ENCODE measurements around the gene CPVL. TPM values are rescaled to one million over a fixed set of nuclear protein-coding genes. Genes with fewer than 3 reads are reported as not detected.

Gene CPVL
- total RNA-seq, 4 donors from 2014 or later, result 3.9 to 34.1 (median 15.7) TPM

DNA sequence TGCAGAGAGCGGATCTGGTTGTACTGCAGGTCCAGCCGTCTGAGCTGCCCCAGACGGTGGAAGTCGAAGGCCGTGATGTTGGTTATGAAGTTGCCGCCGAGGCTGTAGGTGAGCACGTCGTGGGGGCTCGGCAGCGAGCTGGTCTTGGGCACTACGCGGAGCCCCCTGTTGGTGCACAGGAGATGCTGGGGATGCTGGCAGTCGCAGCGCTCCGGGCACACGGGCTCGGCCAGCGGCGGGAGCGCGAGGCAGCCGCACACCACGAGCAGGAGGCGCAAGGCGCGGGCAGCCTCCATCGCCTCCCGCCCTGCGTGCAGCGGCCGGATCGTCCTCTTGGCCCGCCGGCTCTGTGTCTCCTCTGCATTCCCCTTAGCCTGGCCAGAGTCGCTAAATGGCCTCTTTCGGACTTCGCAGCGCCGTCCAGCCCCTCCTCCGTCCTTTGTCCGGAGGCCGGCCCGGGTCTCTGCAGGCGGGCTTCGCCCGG, 188.5 kb downstream of the CPVL start:
- Histone ChIP-seq H3K4me3 (peak overlapping the region; percentile 47 to 73 (median 61)), H3K27me3 (peaks cover 0 to 42% (median 0%) of the 10 kb centered on the region in 4 donors), H3K36me3 (no peaks in the 10 kb centered on the region), H3K9me3 (no peaks in the 10 kb centered on the region), H3K4me1 (peaks cover 24 to 81% (median 45%) of the 10 kb centered on the region in 3 donors), H3K27ac (peak overlapping the region; percentile 84 to 91 (median 88))
- intact Hi-C loops (cut with DNase I), result loop anchor here (10.0 kb wide), 1 partner anchor 147 kb away; no protein-coding TSS in a partner anchor
- DNase-seq, result no peak
- TF ChIP-seq POLR2A (IDR thresholded peaks at IDR 0.05), result no peak
- TF ChIP-seq, protein P1, sequence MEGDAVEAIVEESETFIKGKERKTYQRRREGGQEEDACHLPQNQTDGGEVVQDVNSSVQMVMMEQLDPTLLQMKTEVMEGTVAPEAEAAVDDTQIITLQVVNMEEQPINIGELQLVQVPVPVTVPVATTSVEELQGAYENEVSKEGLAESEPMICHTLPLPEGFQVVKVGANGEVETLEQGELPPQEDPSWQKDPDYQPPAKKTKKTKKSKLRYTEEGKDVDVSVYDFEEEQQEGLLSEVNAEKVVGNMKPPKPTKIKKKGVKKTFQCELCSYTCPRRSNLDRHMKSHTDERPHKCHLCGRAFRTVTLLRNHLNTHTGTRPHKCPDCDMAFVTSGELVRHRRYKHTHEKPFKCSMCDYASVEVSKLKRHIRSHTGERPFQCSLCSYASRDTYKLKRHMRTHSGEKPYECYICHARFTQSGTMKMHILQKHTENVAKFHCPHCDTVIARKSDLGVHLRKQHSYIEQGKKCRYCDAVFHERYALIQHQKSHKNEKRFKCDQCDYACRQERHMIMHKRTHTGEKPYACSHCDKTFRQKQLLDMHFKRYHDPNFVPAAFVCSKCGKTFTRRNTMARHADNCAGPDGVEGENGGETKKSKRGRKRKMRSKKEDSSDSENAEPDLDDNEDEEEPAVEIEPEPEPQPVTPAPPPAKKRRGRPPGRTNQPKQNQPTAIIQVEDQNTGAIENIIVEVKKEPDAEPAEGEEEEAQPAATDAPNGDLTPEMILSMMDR (IDR thresholded peaks at IDR 0.05), result no peak
- WGBS, 2 donors, result 3% methylated on average over 8 of the region's 47 CpGs; no CpG with 5 or more reads in 1 of the 2 donors

DNA sequence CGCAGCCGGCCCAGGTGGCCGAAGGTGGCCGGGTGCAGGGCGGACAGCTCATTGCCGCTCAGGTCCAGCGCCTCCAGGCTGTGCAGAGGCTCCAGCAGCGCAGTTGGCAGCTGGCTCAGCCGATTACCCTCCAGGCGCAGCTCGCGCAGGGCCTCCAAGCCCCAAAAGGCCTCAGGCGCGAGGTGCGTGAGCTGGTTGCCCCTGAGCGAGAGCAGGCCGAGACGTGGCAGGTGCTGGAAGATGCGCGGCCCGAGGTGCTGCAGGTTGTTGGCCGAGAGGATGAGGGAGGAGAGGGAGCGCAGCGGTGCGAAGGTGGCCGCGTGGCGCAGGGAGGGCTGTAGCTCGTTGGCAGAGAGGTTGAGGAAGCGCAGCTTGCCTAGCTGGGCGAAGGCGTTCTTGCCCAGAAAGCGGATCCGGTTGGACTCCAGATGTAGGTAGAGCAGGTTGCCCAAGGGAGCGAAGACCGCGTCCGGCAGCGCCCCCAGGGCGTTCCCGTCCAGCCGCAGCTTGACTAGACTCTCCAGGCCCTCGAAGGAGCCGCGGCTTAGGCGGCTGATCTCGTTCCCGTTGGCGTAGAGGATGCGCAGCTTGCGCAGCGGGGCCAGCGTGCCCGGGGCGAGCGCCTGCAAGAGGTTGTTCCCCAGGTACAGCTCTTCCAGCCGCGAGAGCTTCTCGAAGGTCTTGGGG, 189.1 kb downstream of the CPVL start:
- Histone ChIP-seq H3K36me3 (no peaks in the 10 kb centered on the region), H3K27ac (peak overlapping the region; percentile 84 to 91 (median 88)), H3K9me3 (no peaks in the 10 kb centered on the region), H3K27me3 (peaks cover 0 to 42% (median 0%) of the 10 kb centered on the region in 4 donors), H3K4me3 (peak overlapping the region; percentile 47 to 73 (median 61)), H3K4me1 (peaks cover 24 to 80% (median 45%) of the 10 kb centered on the region in 3 donors)
- 0% methylated on average over 3 of the region's 59 CpGs; no CpG with 5 or more reads in 1 of the 2 donors for WGBS, 2 donors
- TF ChIP-seq, protein P1 (IDR thresholded peaks at IDR 0.05), result no peak
- no peak for TF ChIP-seq POLR2A (IDR thresholded peaks at IDR 0.05)
- intact Hi-C loops (cut with DNase I), result loop anchor here (10.0 kb wide), 1 partner anchor 148 kb away; no protein-coding TSS in a partner anchor
- no peak for DNase-seq

DNA sequence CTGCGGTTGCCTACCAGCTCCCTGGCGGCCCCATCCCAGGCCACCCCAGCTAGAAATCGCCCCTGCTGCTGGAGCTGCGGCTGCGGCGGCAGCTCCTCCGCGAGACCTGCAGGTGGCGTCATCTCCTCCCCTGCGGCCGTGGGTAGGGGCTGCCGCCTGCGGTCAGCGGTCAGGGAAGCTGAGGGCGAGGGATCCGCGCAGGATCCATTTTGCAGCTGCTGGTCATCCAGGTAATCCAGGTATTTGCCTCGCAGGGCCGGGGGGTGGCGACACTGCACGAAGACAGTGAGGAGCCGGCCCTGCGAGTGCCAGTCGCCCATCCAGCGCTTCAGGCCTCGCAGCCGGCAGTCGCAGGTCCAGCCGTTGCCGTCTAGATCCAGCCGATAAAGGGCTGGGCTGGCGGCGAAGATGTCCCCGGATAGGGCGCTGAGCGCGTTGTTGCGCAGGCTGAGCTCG, 189.7 kb downstream of the CPVL start:
- TF ChIP-seq POLR2A (IDR thresholded peaks at IDR 0.05), result no peak
- TF ChIP-seq, protein P1 (IDR thresholded peaks at IDR 0.05), result peak in 5 of 6 experiments; percentile 30 to 76 (median 57)

GRCh38 chr7:28955718-28956607, 190.4 kb downstream of the CPVL start:
- no peaks in the 10 kb centered on the region for H3K36me3 ChIP-seq
- no peak for TF ChIP-seq POLR2A (IDR thresholded peaks at IDR 0.05)
- TF ChIP-seq, protein P1 (IDR thresholded peaks at IDR 0.05), result peak; percentile 31 to 89 (median 80)
- H3K4me3 ChIP-seq, result peak overlapping the region; percentile 47 to 73 (median 61)
- DNase-seq, result no peak
- H3K27ac ChIP-seq, result peak overlapping the region; percentile 84 to 91 (median 88)
- H3K4me1 ChIP-seq, result peaks cover 24 to 74% (median 40%) of the 10 kb centered on the region in 3 donors
- WGBS, 2 donors, result 3 to 26% methylated on average over 6 to 25 of the region's 104 CpGs
- H3K27me3 ChIP-seq, result peaks cover 0 to 42% (median 0%) of the 10 kb centered on the region in 4 donors
- intact Hi-C loops (cut with DNase I), result loop anchor here (10.0 kb wide), 1 partner anchor 149 kb away; no protein-coding TSS in a partner anchor
- no peaks in the 10 kb centered on the region for H3K9me3 ChIP-seq

More for the DNA sequence above, 189.7 kb downstream of the CPVL start:
- Histone ChIP-seq H3K27me3 (peaks cover 0 to 42% (median 0%) of the 10 kb centered on the region in 4 donors), H3K4me3 (peak overlapping the region; percentile 47 to 73 (median 61)), H3K36me3 (no peaks in the 10 kb centered on the region), H3K4me1 (peaks cover 24 to 74% (median 41%) of the 10 kb centered on the region in 3 donors), H3K9me3 (no peaks in the 10 kb centered on the region), H3K27ac (peak overlapping the region; percentile 84 to 91 (median 88))
- WGBS, 2 donors, result no CpG with 5 or more reads among the region's 39 CpGs
- no peak for DNase-seq
- intact Hi-C loops (cut with DNase I), result loop anchor here (10.0 kb wide), 1 partner anchor 148 kb away; no protein-coding TSS in a partner anchor

Data from esophagus squamous epithelium (tissue), 5 donors.